ENCODE data around the gene ZDHHC18.

GRCh38 chr1:26791626-26792025 is 34.9 kb upstream of the ZDHHC18 start:
- TF ChIP-seq POLR2A (IDR thresholded peaks at IDR 0.05; ENCODE audit: low read length) (no peak), GATA1 (IDR thresholded peaks at IDR 0.05; ENCODE audit: low read depth, low read length) (no peak)
